ENCODE results near the gene RELL1. TPM values are rescaled to one million over a fixed set of nuclear protein-coding genes. Genes with fewer than 3 reads are reported as not detected.

Gene RELL1
- total RNA-seq, 1 donor from 2014 or later: 36.6 TPM

- Mint-ChIP-seq H3K4me1 (ENCODE audit: unreplicated experiment) (peaks cover 17% of the 10 kb centered on the region), H3K27ac (ENCODE audit: unreplicated experiment) (no peak overlapping the region), H3K9me3 (ENCODE audit: unreplicated experiment) (no peaks in the 10 kb centered on the region), H3K36me3 (ENCODE audit: low read depth, unreplicated experiment) (no peaks in the 10 kb centered on the region), H3K27me3 (ENCODE audit: unreplicated experiment) (peaks cover 9% of the 10 kb centered on the region), H3K4me3 (ENCODE audit: unreplicated experiment) (no peak overlapping the region)
- DNase-seq (ENCODE audit: low spot score): no peak
- TF ChIP-seq CTCF (IDR thresholded peaks at IDR 0.05; ENCODE audit: unreplicated experiment): no peak
These were observed 1.5 kb upstream of the RELL1 start for GRCh38 chr4:37687681-37688080.

- DNase-seq (ENCODE audit: low spot score): no peak
- Mint-ChIP-seq H3K27ac (ENCODE audit: unreplicated experiment) (peak overlapping the region; percentile 52), H3K9me3 (ENCODE audit: unreplicated experiment) (no peaks in the 10 kb centered on the region), H3K36me3 (ENCODE audit: low read depth, unreplicated experiment) (no peaks in the 10 kb centered on the region), H3K4me1 (ENCODE audit: unreplicated experiment) (peaks cover 17% of the 10 kb centered on the region), H3K27me3 (ENCODE audit: unreplicated experiment) (peaks cover 9% of the 10 kb centered on the region), H3K4me3 (ENCODE audit: unreplicated experiment) (peak overlapping the region; percentile 84)
- no peak for TF ChIP-seq CTCF (IDR thresholded peaks at IDR 0.05; ENCODE audit: unreplicated experiment)
These were observed 1.0 kb upstream of the RELL1 start for GRCh38 chr4:37687194-37687562.

DNA sequence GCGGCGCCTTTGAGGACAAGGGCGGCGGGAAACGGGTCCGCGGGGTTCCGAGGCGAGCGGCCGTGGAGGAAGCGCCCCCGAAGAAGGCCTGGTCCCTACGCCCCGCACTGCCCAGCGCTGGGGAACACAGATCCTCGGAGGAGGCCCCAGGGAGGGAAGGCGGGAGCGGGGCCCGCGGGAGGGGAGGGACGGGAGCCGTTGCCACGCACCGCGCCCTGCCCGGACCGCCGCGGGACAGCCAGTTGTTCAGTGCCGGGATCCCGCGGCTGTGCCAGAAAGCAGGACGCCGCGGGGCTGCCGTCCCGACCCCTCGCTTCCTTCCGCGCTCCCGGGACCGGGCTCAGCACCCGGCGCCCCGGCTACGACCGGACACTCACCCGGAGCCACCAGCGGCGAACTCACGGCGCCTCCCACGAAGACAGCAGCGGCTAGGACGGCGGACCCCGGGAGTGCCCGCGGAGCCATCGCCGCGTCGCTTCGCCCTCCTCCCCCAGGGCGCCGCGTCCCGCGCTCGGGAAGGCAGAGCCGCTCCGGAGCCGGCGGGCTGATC lies 278 bp downstream of the RELL1 start:
- peak overlapping the region; percentile 91 for H3K27ac Mint-ChIP-seq (ENCODE audit: unreplicated experiment)
- H3K4me3 Mint-ChIP-seq (ENCODE audit: unreplicated experiment): peak overlapping the region; percentile 92
- H3K4me1 Mint-ChIP-seq (ENCODE audit: unreplicated experiment): peaks cover 17% of the 10 kb centered on the region
- peaks cover 9% of the 10 kb centered on the region for H3K27me3 Mint-ChIP-seq (ENCODE audit: unreplicated experiment)
- peak; percentile 61 for DNase-seq (ENCODE audit: low spot score)
- H3K9me3 Mint-ChIP-seq (ENCODE audit: unreplicated experiment): no peaks in the 10 kb centered on the region
- TF ChIP-seq CTCF (IDR thresholded peaks at IDR 0.05; ENCODE audit: unreplicated experiment): no peak
- H3K36me3 Mint-ChIP-seq (ENCODE audit: low read depth, unreplicated experiment): no peaks in the 10 kb centered on the region

- no peaks in the 10 kb centered on the region for H3K9me3 Mint-ChIP-seq (ENCODE audit: unreplicated experiment)
- peaks cover 9% of the 10 kb centered on the region for H3K27me3 Mint-ChIP-seq (ENCODE audit: unreplicated experiment)
- peak overlapping the region; percentile 91 for H3K27ac Mint-ChIP-seq (ENCODE audit: unreplicated experiment)
- DNase-seq (ENCODE audit: low spot score): no peak
- H3K4me1 Mint-ChIP-seq (ENCODE audit: unreplicated experiment): peaks cover 17% of the 10 kb centered on the region
- H3K4me3 Mint-ChIP-seq (ENCODE audit: unreplicated experiment): peak overlapping the region; percentile 92
- TF ChIP-seq CTCF (IDR thresholded peaks at IDR 0.05; ENCODE audit: unreplicated experiment): no peak
- H3K36me3 Mint-ChIP-seq (ENCODE audit: low read depth, unreplicated experiment): no peaks in the 10 kb centered on the region
These were observed 884 bp downstream of the RELL1 start for GRCh38 chr4:37685161-37685822.

DNA sequence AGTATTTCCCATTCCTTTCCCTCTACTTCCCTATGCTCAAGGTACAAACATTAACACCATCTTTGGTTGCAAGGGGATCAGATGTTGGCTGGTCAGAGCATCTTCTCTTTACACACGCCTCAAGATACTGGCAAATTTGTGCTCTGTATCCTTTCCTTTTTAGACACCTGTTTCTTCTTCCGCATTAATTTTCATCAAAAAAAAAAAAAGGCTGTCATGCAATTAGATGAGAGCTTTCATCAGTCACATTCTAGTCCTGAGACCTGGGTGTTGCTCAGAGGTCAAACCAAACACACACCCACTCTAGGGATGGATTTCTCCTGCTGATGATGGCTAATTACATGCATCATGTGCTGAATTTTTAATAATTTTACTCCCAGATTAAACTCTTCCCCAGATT lies 2.0 kb downstream of the RELL1 start:
- H3K9me3 Mint-ChIP-seq (ENCODE audit: unreplicated experiment): no peaks in the 10 kb centered on the region
- H3K4me3 Mint-ChIP-seq (ENCODE audit: unreplicated experiment): peak overlapping the region; percentile 92
- no peak overlapping the region for H3K27ac Mint-ChIP-seq (ENCODE audit: unreplicated experiment)
- no peaks in the 10 kb centered on the region for H3K36me3 Mint-ChIP-seq (ENCODE audit: low read depth, unreplicated experiment)
- DNase-seq (ENCODE audit: low spot score): no peak
- H3K4me1 Mint-ChIP-seq (ENCODE audit: unreplicated experiment): peaks cover 17% of the 10 kb centered on the region
- H3K27me3 Mint-ChIP-seq (ENCODE audit: unreplicated experiment): peaks cover 9% of the 10 kb centered on the region
- no peak for TF ChIP-seq CTCF (IDR thresholded peaks at IDR 0.05; ENCODE audit: unreplicated experiment)
